Stimulated activated naive CD8-positive, alpha-beta T cell treated with anti-CD3 and anti-CD28 coated beads, Interleukin-15, Interleukin-2, amounts not matched to agents 100 ng/mL and 50 ng/mL, for 24 hours (primary cell): Measurements from ENCODE around the gene RPL26.
"Not testable (repeated sequence)": the region's sequence is repeated elsewhere in the genome, so short reads cannot be mapped to it uniquely, and the experiment has no call there.

Source experiments
- H3K27ac Mint-ChIP-seq: one replicate; pipeline ENCODE4 v1.8.0; 2021; ENCODE audit warnings: mild to moderate bottlenecking, mixed read lengths
- H3K27me3 Mint-ChIP-seq: one replicate; pipeline ENCODE4 v1.8.0; 2021; ENCODE audit warnings: mixed read lengths
- H3K36me3 Mint-ChIP-seq: one replicate; pipeline ENCODE4 v1.8.0; 2021; ENCODE audit warnings: low read depth, mixed read lengths
- H3K4me1 Mint-ChIP-seq: one replicate; pipeline ENCODE4 v1.8.0; 2021; ENCODE audit warnings: low read depth, mixed read lengths
- H3K4me3 Mint-ChIP-seq: one replicate; pipeline ENCODE4 v1.8.0; 2021; ENCODE audit warnings: mild to moderate bottlenecking, mixed read lengths
- H3K9me3 Mint-ChIP-seq: one replicate; pipeline ENCODE4 v1.8.0; 2021; ENCODE audit warnings: mixed read lengths

The RPL26 gene

DNA sequence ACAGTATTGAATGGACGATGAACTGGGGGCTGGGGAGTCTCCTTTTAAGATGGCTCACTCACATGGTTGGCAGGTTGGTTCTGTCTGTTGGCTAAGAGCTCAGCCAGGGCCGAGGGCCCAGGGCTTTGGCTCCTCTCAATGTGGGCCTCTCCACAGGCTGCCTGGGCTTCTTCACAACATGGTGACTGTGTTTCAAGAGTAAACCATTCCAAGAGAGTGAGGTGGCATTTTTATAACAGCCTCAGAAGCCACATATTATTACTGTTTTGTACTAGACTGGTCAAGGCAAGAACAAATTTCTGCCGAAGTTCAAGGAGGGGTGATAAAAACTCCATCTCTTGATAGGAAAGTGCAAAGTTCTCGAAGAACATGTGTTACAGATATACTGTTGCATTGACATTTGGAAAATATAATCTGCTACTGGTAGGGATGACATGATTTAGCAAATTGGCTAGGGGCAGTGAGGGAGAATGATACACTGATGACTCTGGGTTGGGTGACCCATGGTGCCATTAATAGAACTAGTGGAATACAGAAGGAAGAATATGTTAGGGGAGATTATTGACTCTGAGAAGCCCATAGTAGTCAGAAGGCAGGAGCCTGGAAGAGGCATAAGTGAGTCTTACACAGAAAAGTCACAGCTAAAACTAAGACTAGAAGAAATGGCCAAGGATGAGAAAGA is 20.2 kb downstream of the RPL26 start:
- Mint-ChIP-seq H3K4me3 (no peak overlapping the region), H3K36me3 (no peaks in the 10 kb centered on the region), H3K9me3 (no peaks in the 10 kb centered on the region), H3K27ac (no peak overlapping the region), H3K4me1 (peaks cover 6% of the 10 kb centered on the region), H3K27me3 (no peaks in the 10 kb centered on the region)

DNA sequence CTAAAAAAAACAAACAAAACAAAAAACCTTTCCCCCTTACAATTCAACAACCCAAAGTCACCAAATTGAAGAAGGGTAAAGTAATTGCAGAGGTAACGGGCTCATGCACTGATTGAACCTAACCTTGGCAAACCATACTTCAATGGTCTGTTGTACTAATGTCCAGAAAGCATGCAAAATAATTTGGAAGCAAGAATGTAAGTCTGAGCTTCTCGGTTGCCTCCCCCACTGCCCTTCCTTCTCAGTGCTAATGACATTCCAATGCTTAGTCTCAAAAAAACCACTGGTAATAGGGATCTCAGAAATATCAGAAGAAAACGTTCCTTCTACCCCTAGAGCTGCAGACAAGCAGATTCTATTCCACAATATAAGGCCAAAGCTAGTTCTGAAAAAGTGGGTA is 22.2 kb downstream of the RPL26 start:
- no peaks in the 10 kb centered on the region for H3K36me3 Mint-ChIP-seq
- H3K4me3 Mint-ChIP-seq = no peak overlapping the region
- H3K4me1 Mint-ChIP-seq = peaks cover 6% of the 10 kb centered on the region
- no peaks in the 10 kb centered on the region for H3K27me3 Mint-ChIP-seq
- no peak overlapping the region for H3K27ac Mint-ChIP-seq
- H3K9me3 Mint-ChIP-seq = no peaks in the 10 kb centered on the region

DNA sequence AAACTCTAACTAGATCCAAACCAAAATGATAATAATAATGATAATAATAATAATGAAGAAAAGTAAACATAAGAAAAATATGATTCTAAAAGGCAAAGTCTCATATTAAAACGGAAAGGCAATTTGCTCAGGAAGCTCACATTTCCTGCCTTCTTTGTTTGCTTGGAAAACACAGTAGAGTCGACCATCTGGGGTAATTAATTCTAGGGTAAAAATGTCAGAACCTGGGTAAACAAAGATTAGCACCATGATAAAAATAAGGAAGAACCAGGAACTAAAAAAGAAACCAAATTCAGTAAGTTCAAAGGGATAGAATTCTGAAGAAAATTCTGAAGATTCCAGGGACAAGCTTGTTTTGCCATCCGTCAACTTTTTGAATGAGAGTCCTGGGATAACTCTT is 22.7 kb downstream of the RPL26 start:
- no peaks in the 10 kb centered on the region for H3K9me3 Mint-ChIP-seq
- H3K27me3 Mint-ChIP-seq = no peaks in the 10 kb centered on the region
- H3K36me3 Mint-ChIP-seq = no peaks in the 10 kb centered on the region
- H3K4me1 Mint-ChIP-seq = peaks cover 6% of the 10 kb centered on the region
- H3K4me3 Mint-ChIP-seq = no peak overlapping the region
- H3K27ac Mint-ChIP-seq = no peak overlapping the region

DNA sequence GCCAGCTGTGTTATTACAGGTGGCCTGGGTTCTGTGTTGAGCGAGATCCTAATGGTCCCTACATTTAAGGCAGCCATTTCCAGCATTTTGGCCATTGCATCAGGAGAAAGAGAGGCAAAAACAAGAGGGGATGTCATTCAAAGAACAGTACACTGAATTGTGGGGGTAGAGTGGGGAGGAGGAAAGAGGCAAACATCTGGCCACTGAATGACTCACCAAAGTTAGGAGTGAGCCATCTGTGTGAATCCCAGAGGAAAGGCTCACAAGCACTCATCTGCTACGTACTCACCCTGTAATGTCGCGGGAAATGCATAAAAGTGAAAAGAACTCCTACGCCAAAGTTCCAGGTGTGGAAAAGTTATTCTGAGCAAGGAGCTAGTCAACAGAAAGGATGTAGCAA is 23.2 kb downstream of the RPL26 start:
- no peaks in the 10 kb centered on the region for H3K27me3 Mint-ChIP-seq
- no peak overlapping the region for H3K27ac Mint-ChIP-seq
- H3K36me3 Mint-ChIP-seq = no peaks in the 10 kb centered on the region
- H3K9me3 Mint-ChIP-seq = no peaks in the 10 kb centered on the region
- peaks cover 6% of the 10 kb centered on the region for H3K4me1 Mint-ChIP-seq
- H3K4me3 Mint-ChIP-seq = no peak overlapping the region

DNA sequence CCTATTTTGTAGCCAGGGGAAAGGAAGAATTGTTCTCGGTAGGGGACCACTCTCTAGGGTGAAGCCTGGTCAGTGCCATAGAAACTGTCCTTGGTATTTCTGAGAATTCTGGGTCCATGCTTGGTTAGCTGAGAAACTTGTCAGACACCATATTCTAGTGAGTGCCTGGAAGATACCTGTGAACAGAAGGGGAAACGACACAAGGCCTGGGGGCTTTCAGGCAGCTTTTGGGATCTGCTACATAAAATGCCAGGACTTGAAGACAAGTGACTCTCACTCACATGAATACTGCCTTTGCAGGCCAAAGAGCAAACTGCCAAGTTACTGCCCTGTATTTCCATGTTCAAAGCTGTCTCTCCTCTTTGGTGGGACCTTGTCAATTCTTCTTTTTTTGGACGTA is 25.1 kb downstream of the RPL26 start:
- no peaks in the 10 kb centered on the region for H3K9me3 Mint-ChIP-seq
- no peak overlapping the region for H3K4me3 Mint-ChIP-seq
- H3K36me3 Mint-ChIP-seq = no peaks in the 10 kb centered on the region
- H3K27me3 Mint-ChIP-seq = no peaks in the 10 kb centered on the region
- peaks cover 6% of the 10 kb centered on the region for H3K4me1 Mint-ChIP-seq
- no peak overlapping the region for H3K27ac Mint-ChIP-seq

DNA sequence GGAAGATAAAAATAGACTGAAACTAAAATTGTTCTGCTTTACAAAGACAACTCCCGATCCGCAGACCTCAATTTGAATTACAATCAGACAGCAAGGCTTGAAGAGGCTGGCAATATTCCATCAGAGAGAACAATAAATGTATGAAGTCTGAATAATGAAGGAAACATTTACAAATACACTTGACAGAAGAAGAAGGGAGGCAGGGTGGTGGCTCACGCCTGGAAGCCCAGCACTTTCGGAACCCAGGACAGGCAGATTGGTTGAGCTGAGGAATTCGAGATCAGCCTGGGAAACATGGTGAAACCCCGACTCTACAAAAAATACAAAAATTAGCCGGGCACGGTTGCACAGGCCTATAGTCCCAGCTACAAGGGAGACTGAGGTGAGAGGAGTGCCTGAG is 28.8 kb downstream of the RPL26 start:
- H3K4me1 Mint-ChIP-seq = no peaks in the 10 kb centered on the region
- H3K4me3 Mint-ChIP-seq = no peak overlapping the region
- no peak overlapping the region for H3K27ac Mint-ChIP-seq
- H3K27me3 Mint-ChIP-seq = peaks cover 3% of the 10 kb centered on the region
- no peaks in the 10 kb centered on the region for H3K36me3 Mint-ChIP-seq
- no peaks in the 10 kb centered on the region for H3K9me3 Mint-ChIP-seq

DNA sequence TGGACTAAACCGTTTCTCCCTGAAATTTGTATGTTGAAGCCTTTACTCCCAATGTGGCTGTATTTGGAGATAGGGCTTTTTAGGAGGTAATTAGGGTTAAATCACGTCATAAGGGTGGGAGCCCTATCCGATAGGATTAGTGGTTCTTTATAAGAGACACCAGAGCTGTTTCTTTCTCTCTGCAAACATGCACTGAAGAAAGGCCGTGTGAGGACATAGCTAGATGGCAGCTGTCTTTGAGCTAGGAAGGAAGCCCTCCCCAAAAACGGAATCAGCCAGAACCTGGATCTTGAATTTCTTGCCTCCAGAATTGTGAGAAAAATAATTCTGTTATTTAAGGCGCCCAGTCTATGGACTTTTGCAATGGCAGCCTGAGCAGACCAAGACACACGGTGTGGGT is 29.3 kb downstream of the RPL26 start:
- H3K4me3 Mint-ChIP-seq = no peak overlapping the region
- H3K36me3 Mint-ChIP-seq = no peaks in the 10 kb centered on the region
- no peaks in the 10 kb centered on the region for H3K4me1 Mint-ChIP-seq
- no peak overlapping the region for H3K27ac Mint-ChIP-seq
- H3K9me3 Mint-ChIP-seq = no peaks in the 10 kb centered on the region
- peaks cover 3% of the 10 kb centered on the region for H3K27me3 Mint-ChIP-seq

DNA sequence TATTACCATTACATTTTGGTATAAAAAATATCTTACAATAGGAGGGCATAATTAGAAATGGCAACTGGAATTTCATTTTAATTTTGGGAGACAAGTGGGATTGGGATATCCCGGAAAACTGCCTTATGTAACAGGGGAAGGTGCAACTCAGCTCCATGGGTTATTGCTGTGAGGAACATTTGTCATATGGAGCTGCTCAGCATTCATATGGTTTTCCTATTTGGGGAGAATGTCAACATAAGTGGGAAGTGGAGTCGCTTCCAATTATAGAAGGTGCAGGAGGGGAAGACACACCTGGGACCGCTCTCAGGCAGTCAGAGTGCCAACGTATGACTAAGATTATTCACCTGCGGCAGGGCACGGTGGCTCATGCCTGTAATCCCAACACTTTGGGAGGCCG is 32.7 kb downstream of the RPL26 start:
- Mint-ChIP-seq H3K27ac (no peak overlapping the region), H3K9me3 (no peaks in the 10 kb centered on the region), H3K36me3 (no peaks in the 10 kb centered on the region), H3K4me3 (no peak overlapping the region), H3K27me3 (peaks cover 13% of the 10 kb centered on the region), H3K4me1 (no peaks in the 10 kb centered on the region)

DNA sequence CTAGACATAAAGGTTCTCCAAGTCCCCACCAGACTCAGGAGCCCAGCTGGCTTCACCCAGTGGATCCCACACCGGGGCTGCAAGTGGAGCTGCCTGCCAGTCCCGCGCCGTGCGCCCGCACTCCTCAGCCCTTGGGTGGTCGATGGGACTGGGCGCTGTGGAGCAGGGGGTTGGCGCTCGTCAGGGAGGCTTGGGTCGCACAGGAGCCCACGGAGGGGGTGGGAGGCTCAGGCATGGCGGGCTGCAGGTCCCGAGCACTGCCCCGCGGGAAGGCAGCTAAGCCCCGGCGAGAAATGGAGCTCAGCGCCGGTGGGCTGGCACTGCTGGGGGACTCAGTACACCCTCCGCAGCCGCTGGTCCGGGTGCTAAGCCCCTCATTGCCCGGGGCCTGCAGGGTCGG is 36.0 kb downstream of the RPL26 start:
- not testable (repeated sequence) for H3K9me3 Mint-ChIP-seq, H3K4me1 Mint-ChIP-seq, H3K36me3 Mint-ChIP-seq, H3K4me3 Mint-ChIP-seq, H3K27ac Mint-ChIP-seq
- peaks cover 17% of the 10 kb centered on the region for H3K27me3 Mint-ChIP-seq

DNA sequence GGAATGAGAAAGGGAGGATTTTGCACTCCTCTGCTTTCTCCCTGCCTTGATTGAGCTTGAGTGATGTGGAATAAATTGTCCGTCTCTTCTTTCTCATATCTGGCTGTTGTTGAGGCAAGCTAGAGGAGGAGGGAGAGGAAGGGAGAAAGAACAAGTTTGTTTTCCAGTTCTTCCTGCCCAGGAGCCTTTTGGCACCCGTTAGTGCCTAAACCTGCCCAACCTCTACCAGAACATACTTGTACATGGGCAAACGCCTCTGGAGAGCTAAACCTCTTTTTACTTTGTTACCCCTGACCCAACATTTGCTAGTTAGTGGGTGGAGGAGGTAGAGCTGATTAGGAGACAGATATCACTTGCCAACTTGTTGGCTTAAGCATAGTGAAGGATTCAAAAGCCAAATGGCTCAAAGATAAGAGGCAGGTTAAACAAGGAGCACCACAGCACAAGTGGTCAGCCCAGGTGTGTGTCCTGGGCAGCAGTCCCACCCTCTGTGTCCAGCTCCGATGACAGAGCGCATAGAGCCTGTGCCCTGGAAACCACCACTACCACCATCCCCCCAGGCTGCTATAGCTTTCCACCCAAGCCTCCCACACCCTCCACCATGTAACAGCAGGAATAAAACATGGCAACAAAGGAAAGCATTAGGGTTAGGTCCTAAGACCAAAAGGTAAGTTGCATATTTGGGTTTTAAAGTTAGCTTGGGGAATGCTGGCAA is 36.9 kb downstream of the RPL26 start:
- no peak overlapping the region for H3K4me3 Mint-ChIP-seq
- H3K27me3 Mint-ChIP-seq = peaks cover 17% of the 10 kb centered on the region
- H3K9me3 Mint-ChIP-seq = no peaks in the 10 kb centered on the region
- no peaks in the 10 kb centered on the region for H3K4me1 Mint-ChIP-seq
- no peak overlapping the region for H3K27ac Mint-ChIP-seq
- no peaks in the 10 kb centered on the region for H3K36me3 Mint-ChIP-seq

DNA sequence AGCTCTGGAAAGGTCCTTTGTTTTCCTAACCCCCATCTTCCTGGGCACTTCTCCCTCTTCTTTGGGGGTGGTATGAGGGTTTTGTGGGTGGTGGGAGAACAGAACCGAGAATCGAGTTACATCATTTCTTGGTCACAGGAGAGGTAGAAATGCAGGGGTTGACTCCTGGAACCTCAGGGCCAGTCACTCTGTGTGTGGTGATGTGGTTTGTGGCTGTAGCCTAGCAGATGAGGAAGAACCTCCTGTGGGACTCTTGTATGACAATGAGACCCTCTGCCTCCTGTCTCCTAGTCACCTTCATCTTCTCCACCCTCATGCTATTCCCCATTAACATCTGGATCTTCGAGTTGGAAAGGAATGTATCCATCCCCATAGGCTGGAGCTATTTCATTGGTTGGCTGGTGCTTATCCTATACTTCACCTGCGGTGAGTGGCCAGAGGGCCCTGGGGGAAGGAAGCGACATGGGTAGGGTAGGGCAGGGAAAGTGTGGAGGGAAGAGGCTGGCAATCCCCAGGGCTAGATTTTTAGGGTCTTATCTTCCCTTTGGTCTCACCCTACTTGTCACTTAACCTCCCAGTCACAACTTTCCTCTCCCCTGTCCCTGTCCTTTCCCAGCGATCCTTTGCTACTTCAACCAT is 37.8 kb downstream of the RPL26 start:
- H3K4me3 Mint-ChIP-seq = no peak overlapping the region
- H3K9me3 Mint-ChIP-seq = no peaks in the 10 kb centered on the region
- peaks cover 17% of the 10 kb centered on the region for H3K27me3 Mint-ChIP-seq
- no peaks in the 10 kb centered on the region for H3K36me3 Mint-ChIP-seq
- no peak overlapping the region for H3K27ac Mint-ChIP-seq
- H3K4me1 Mint-ChIP-seq = no peaks in the 10 kb centered on the region

DNA sequence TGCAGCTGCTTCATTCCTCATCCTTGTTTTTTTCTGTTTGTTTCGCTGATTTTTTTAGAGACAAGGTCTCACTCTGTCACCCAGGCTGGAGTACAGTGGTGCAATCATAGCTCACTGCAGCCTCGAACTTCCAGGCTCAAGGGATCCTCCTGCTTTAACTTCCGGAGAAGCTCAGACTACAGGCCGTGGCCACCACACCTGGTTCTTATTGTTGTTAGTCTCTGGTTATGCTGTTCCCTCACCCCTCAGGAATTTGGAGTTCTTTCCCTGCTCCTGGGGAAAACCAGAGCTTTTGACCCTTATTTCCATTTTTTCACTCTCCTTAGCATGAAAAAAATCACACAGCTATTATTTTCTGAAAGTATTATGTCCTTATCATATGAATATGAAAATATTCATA is 41.5 kb downstream of the RPL26 start:
- H3K9me3 Mint-ChIP-seq = no peaks in the 10 kb centered on the region
- H3K4me1 Mint-ChIP-seq = peaks cover 16% of the 10 kb centered on the region
- no peaks in the 10 kb centered on the region for H3K36me3 Mint-ChIP-seq
- no peak overlapping the region for H3K4me3 Mint-ChIP-seq
- H3K27me3 Mint-ChIP-seq = peaks cover 8% of the 10 kb centered on the region
- H3K27ac Mint-ChIP-seq = no peak overlapping the region

DNA sequence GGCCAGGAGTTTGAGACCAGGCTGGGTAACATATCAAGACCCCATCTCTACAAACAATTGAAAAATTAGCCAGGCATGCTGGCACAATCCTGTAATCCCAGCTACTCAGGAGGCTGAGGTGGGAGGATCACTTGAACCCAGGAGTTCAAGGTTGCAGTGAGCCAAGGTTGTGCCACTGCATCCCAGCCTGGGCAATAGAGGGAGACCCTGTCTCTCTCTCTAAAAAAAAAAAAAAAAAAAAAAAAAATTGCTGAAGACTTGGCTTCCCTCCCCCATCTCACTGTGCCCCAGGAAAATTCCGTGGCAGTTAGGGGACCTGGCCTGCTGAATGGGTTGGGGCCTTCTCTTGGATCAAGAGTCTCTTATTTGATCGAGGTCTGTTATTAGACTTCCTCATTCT is 43.5 kb downstream of the RPL26 start, which contains the start of gene ODF4:
Gene ODF4, plus strand, starts transcription at position 301 of the 400 bp plus-strand sequence. CDS start 212 bp downstream, outside the sequence.
- Mint-ChIP-seq H3K36me3 (no peaks in the 10 kb centered on the region), H3K4me1 (peaks cover 16% of the 10 kb centered on the region), H3K27me3 (peaks cover 4% of the 10 kb centered on the region), H3K4me3 (no peak within 1 kb of the TSS), H3K27ac (no peak within 1 kb of the TSS), H3K9me3 (no peaks in the 10 kb centered on the region)

DNA sequence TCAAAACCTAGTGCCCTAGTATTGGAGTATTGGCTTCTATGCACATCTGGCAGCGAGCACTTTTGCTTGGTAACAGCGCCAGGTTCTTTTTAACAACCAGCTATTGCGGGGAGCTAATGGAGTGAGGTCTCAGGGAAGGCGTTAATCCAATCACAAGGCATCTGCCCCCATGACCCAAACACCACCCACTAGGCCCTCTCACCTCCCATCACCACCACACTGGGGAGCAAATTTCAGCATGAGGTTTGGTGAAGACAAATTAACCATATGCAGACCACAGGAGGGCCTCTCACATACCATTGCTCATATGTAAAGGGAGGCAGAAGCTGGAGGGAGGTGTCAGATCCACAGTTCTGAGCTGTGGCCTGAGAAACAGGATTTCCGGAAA is 44.2 kb downstream of the RPL26 start:
- H3K4me3 Mint-ChIP-seq = no peak overlapping the region

More for the DNA sequence above, 44.2 kb downstream of the RPL26 start:
- H3K27me3 Mint-ChIP-seq = peaks cover 4% of the 10 kb centered on the region
- peaks cover 16% of the 10 kb centered on the region for H3K4me1 Mint-ChIP-seq
- no peaks in the 10 kb centered on the region for H3K36me3 Mint-ChIP-seq
- no peak overlapping the region for H3K27ac Mint-ChIP-seq
- H3K9me3 Mint-ChIP-seq = no peaks in the 10 kb centered on the region
